HUES64 (cell line): ENCODE measurements around the gene NHSL2.

ENCODE experiments used
- H3K27ac ChIP-seq: 2 replicates; pipeline ENCODE4 v1.7.0; 2013; ENCODE audit warnings: low read depth, low read length, inconsistent platforms
- H3K27me3 ChIP-seq: 2 replicates; pipeline ENCODE4 v1.6.1; 2013; ENCODE audit warnings: mild to moderate bottlenecking, low read length; ENCODE audit not compliant: insufficient read depth
- H3K36me3 ChIP-seq: 2 replicates; pipeline ENCODE4 v1.6.1; 2013; ENCODE audit warnings: mild to moderate bottlenecking, low read length; ENCODE audit not compliant: insufficient read depth
- H3K4me1 ChIP-seq: 2 replicates; pipeline ENCODE4 v1.6.1; 2013; ENCODE audit warnings: mild to moderate bottlenecking, low read length, moderate library complexity; ENCODE audit not compliant: insufficient read depth
- H3K4me3 ChIP-seq: 2 replicates; pipeline ENCODE4 v1.5.1; 2013; ENCODE audit warnings: mild to moderate bottlenecking, low read length, moderate library complexity
- H3K9ac ChIP-seq: 2 replicates; pipeline ENCODE4 v1.6.1; 2013; ENCODE audit warnings: mild to moderate bottlenecking, low read depth, low read length
- H3K9me3 ChIP-seq: 2 replicates; pipeline ENCODE4 v1.6.1; 2013; ENCODE audit warnings: low read depth, low read length; ENCODE audit not compliant: insufficient read depth
- WGBS: fragments of 150-250, 120-280 bp; methylation state at CpG from one replicate; pipeline ENCODE4 v1.1.7; 2013; ENCODE audit warnings: missing lambda C conversion rate; 5-methylcytosine and 5-hydroxymethylcytosine counted together

NHSL2 gene

DNA sequence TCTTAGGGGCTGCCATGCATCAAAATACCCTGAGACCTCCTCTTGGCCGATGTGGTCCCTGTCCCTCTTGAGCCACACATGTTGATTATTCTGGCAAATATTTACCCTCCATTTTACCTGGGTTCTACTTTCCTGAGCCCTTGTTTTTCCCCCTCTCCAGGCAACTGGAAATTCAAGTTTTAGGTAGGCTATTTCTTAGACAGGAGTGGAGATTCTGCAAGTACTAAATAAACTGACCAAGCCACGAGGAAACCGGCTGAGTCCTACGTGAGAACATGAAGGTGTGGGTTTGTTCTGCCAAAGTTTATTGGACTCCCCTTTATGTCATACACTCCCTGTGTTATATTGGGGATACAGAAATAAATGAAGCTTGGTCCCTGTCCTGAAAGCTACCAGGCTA lies 133.0 kb downstream of the NHSL2 start:
- no peak overlapping the region for H3K27ac ChIP-seq
- no peaks in the 10 kb centered on the region for H3K9me3 ChIP-seq
- H3K27me3 ChIP-seq, result no peaks in the 10 kb centered on the region
- no peak overlapping the region for H3K9ac ChIP-seq
- H3K36me3 ChIP-seq, result no peaks in the 10 kb centered on the region
- no peak overlapping the region for H3K4me3 ChIP-seq
- WGBS, result 99% methylated on average over 3 of the region's 4 CpGs
- H3K4me1 ChIP-seq, result peaks cover 10% of the 10 kb centered on the region

DNA sequence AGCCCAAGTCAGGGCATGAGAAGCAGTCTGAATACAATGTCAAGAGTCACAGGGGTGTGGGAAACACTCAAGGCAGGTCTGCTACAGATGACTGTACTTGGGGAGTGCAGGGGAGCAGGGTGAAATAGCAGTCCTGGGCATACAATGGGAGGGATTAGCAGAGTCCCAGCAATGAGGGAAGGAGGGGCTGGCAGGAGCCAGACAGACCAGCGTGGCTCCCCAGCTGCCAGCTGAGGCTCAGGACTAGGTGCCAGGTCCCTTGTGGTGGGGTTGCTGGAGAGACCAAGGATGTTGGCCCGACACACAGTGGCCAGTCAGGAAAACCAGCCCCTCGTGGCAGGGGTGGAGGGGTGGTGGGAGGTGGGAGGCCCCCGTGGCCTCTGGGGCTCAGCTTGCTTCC lies 134.5 kb downstream of the NHSL2 start:
- H3K9ac ChIP-seq, result no peak overlapping the region
- 90% methylated on average over 4 of the region's 4 CpGs for WGBS

GRCh38 chrX:72045552-72046277 lies 135.1 kb downstream of the NHSL2 start:
- Histone ChIP-seq H3K9ac (peak overlapping the region; percentile 59), H3K27ac (peak overlapping the region; percentile 89)

More for the DNA sequence above, 134.5 kb downstream of the NHSL2 start:
- Histone ChIP-seq H3K36me3 (no peaks in the 10 kb centered on the region), H3K27ac (peak overlapping the region; percentile 88; the same call in 1 of the 2 replicates), H3K9me3 (no peaks in the 10 kb centered on the region), H3K27me3 (no peaks in the 10 kb centered on the region), H3K4me1 (peaks cover 10% of the 10 kb centered on the region), H3K4me3 (no peak overlapping the region)

DNA sequence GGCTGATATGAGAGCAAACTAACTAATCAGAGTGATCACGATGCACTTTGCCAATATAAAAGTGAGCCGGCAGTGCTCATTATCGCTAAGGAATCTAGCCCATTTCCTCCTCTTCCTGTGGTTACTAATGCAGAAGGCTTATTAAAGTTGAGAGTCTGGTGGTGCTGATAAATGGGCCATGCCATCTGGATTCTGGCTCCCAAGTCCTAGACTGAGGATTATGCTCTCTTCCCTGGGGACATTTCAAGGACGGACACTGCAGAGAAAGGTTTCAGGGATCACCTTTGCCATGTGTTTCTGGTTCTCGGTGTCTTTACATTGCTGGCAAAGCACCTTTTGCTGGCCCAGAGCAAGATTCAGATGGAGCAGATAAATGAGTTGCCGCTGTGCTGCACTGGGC lies 135.8 kb downstream of the NHSL2 start:
- H3K9me3 ChIP-seq, result no peaks in the 10 kb centered on the region
- H3K4me1 ChIP-seq, result peaks cover 10% of the 10 kb centered on the region
- peak overlapping the region; percentile 59; the same call in 1 of the 2 replicates for H3K9ac ChIP-seq
- peak overlapping the region; percentile 89 for H3K27ac ChIP-seq
- H3K36me3 ChIP-seq, result no peaks in the 10 kb centered on the region
- WGBS, result 93% methylated on average over 6 of the region's 6 CpGs
- H3K27me3 ChIP-seq, result no peaks in the 10 kb centered on the region
- no peak overlapping the region for H3K4me3 ChIP-seq

More at GRCh38 chrX:72045552-72046277, 135.1 kb downstream of the NHSL2 start:
- Histone ChIP-seq H3K4me3 (no peak overlapping the region), H3K9me3 (no peaks in the 10 kb centered on the region), H3K27me3 (no peaks in the 10 kb centered on the region), H3K36me3 (no peaks in the 10 kb centered on the region), H3K4me1 (peaks cover 10% of the 10 kb centered on the region)
- 70% methylated on average over 9 of the region's 9 CpGs for WGBS

- no peaks in the 10 kb centered on the region for H3K36me3 ChIP-seq
- WGBS, result 91% methylated on average over 8 of the region's 8 CpGs
- H3K27ac ChIP-seq, result no peak overlapping the region
- no peaks in the 10 kb centered on the region for H3K9me3 ChIP-seq
- no peak overlapping the region for H3K9ac ChIP-seq
- no peak overlapping the region for H3K4me3 ChIP-seq
- no peaks in the 10 kb centered on the region for H3K27me3 ChIP-seq
- peaks cover 27% of the 10 kb centered on the region for H3K4me1 ChIP-seq
Measured at GRCh38 chrX:72048510-72049455, 138.1 kb downstream of the NHSL2 start.

DNA sequence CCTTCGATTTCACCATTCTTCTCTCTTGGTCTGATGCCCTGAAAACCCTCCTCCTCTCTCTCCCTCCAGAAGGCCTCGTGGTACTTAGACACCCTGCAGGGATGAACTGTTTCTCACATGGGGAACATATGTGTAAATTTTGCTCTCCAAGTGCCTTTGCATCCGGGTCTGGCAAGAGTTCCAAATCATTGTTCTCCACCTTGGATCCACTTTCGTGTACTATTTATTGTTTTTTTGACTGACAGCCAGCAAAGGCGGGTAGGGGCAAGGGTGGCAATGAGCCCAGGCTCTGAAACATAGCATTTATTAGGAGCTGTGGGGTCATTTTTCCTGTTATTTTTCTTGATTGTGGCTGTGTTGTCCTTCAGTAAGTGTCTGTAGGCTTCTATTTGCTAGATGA lies 139.4 kb downstream of the NHSL2 start:
- Histone ChIP-seq H3K27me3 (no peaks in the 10 kb centered on the region), H3K27ac (no peak overlapping the region), H3K9ac (no peak overlapping the region), H3K4me1 (peaks cover 39% of the 10 kb centered on the region), H3K4me3 (no peak overlapping the region), H3K36me3 (no peaks in the 10 kb centered on the region), H3K9me3 (no peaks in the 10 kb centered on the region)
- 81% methylated on average over 4 of the region's 5 CpGs for WGBS

- Histone ChIP-seq H3K27me3 (no peaks in the 10 kb centered on the region), H3K4me1 (peaks cover 35% of the 10 kb centered on the region), H3K4me3 (no peak overlapping the region), H3K9me3 (no peaks in the 10 kb centered on the region), H3K9ac (no peak overlapping the region), H3K27ac (no peak overlapping the region), H3K36me3 (no peaks in the 10 kb centered on the region)
- 83% methylated on average over 2 of the region's 2 CpGs for WGBS
Measured at GRCh38 chrX:72051589-72051988, 140.9 kb downstream of the NHSL2 start.

DNA sequence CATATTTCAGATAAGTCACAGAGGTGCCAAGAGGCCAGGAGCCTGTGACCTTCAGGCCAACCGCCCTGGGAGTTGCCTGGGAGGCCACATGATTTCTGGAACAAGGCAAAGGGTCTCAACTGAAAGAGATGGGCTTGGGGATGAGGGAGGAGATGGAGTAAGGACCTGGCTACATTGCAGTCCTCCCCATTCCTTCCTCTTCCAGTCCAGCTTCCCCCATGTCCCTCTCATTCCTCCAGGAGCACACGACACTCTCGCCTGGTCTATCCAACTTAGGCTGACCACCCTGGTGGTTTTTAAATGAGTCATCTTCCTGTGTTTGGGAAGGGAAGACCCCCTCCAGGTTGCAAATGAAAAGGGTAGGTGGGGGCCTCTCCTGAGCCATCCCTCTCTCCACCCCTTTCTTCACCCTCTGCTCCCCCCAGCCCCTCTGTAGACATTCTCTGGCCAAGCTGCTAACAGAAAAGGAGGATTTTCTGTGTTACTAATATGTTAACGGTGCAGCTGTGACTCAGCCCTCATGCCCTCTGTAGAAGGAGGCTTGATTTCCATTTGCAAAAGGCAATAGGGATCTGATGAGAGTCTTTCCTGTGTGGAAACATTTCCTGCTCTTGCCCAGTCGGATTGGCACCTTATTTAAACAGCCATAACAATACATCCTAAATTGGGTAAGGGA lies 141.9 kb downstream of the NHSL2 start:
- Histone ChIP-seq H3K27me3 (no peaks in the 10 kb centered on the region), H3K9me3 (no peaks in the 10 kb centered on the region), H3K27ac (peak overlapping the region; percentile 89), H3K36me3 (no peaks in the 10 kb centered on the region), H3K4me1 (peaks cover 35% of the 10 kb centered on the region), H3K9ac (peak overlapping the region; percentile 53; the same call in 1 of the 2 replicates), H3K4me3 (no peak overlapping the region; the same call in 1 of the 2 replicates)
- 17% methylated on average over 2 of the region's 5 CpGs for WGBS

DNA sequence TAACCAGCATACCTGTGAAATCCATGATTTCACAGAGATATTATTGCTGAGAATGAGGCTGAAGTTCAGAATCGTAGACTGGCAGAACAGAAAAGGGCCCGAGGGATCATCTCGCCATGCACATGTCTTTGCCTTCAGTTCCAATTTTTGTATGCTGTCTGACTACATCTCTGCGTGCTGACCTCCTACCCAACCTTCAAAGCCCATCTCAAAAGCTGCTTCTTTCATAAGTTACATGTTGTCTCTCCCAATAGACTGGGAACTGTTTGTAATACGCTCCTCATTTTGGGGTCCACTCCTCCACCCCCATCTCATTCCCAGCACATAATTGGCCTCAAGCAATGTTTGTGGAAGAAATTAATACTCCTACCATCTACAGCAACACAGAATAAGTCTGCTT lies 142.9 kb downstream of the NHSL2 start:
- Histone ChIP-seq H3K4me1 (peaks cover 35% of the 10 kb centered on the region), H3K9me3 (no peaks in the 10 kb centered on the region), H3K4me3 (no peak overlapping the region; the same call in 1 of the 2 replicates), H3K27ac (peak overlapping the region; percentile 89), H3K27me3 (no peaks in the 10 kb centered on the region), H3K9ac (peak overlapping the region; percentile 53; the same call in 1 of the 2 replicates), H3K36me3 (no peaks in the 10 kb centered on the region)
- 86% methylated on average over 5 of the region's 5 CpGs for WGBS

- Histone ChIP-seq H3K4me3 (peak overlapping the region; percentile 18; the same call in 1 of the 2 replicates), H3K9ac (no peak overlapping the region; the same call in 1 of the 2 replicates), H3K27ac (peak overlapping the region; percentile 76; the same call in 1 of the 2 replicates), H3K4me1 (peaks cover 35% of the 10 kb centered on the region), H3K27me3 (no peaks in the 10 kb centered on the region), H3K36me3 (no peaks in the 10 kb centered on the region), H3K9me3 (no peaks in the 10 kb centered on the region)
- WGBS, result 21% methylated on average over 16 of the region's 19 CpGs
Measured at GRCh38 chrX:72054779-72055489, 144.3 kb downstream of the NHSL2 start.
